G401 (cell line): ENCODE measurements around the gene TSPOAP1. TPM values are rescaled to one million over a fixed set of nuclear protein-coding genes. Genes with fewer than 3 reads are reported as not detected.

Experiments used
- DNase-seq: peaks from one replicate; pipeline ENCODE4 v3.0.0-alpha.2; 2015; ENCODE audit warnings: low spot score
- in situ Hi-C: cut with HindIII; loops from 2 replicates; pipeline ENCODE4 v1.10.0; 2016; ENCODE audit warnings: low sequenced_read_pairs, mixed read lengths
- total RNA-seq: library from RNA; depleted of rRNA; stranded (reverse); fragments of >200 nt; shearing (Covaris generic); gene quantifications from 2 replicates; pipeline ENCODE4 v1.2.3, GENCODE V29; 2014

Gene TSPOAP1
- total RNA-seq, 1 experiment from 2014 or later, result not detected

GRCh38 chr17:58331815-58332777 lies 3.5 kb upstream of the TSPOAP1 start:
- DNase-seq, result no peak
- in situ Hi-C loops, result no loop called here

GRCh38 chr17:58330997-58331814 lies 2.6 kb upstream of the TSPOAP1 start:
- in situ Hi-C loops, result no loop called here
- DNase-seq, result no peak

GRCh38 chr17:58330538-58330996 lies 2.0 kb upstream of the TSPOAP1 start:
- no peak for DNase-seq
- in situ Hi-C loops, result no loop called here

GRCh38 chr17:58329810-58330537 lies 1.4 kb upstream of the TSPOAP1 start:
- DNase-seq, result no peak
- in situ Hi-C loops, result no loop called here

- DNase-seq, result peak; percentile 37
- in situ Hi-C loops, result no loop called here
Measured at GRCh38 chr17:58329035-58329809, 627 bp upstream of the TSPOAP1 start.

- DNase-seq, result peak; percentile 29
Measured at GRCh38 chr17:58327363-58328194, 1.0 kb downstream of the TSPOAP1 start.

GRCh38 chr17:58326609-58327362 lies 1.8 kb downstream of the TSPOAP1 start:
- DNase-seq, result peak; percentile 21
- in situ Hi-C loops, result no loop called here

More at GRCh38 chr17:58327363-58328194, 1.0 kb downstream of the TSPOAP1 start:
- in situ Hi-C loops, result no loop called here

- peak; percentile 51 for DNase-seq
- in situ Hi-C loops, result no loop called here
Measured at GRCh38 chr17:58325976-58326468, 2.6 kb downstream of the TSPOAP1 start.

- in situ Hi-C loops, result no loop called here
- peak; percentile 79 for DNase-seq
Measured at GRCh38 chr17:58325289-58325726, 3.3 kb downstream of the TSPOAP1 start.

GRCh38 chr17:58324409-58325288 lies 3.9 kb downstream of the TSPOAP1 start:
- DNase-seq, result peak; percentile 70
- in situ Hi-C loops, result no loop called here

- in situ Hi-C loops, result no loop called here
- no peak for DNase-seq
Measured at GRCh38 chr17:58324056-58324408, 4.6 kb downstream of the TSPOAP1 start.

GRCh38 chr17:58323366-58324055 lies 5.1 kb downstream of the TSPOAP1 start:
- no peak for DNase-seq
- in situ Hi-C loops, result no loop called here

GRCh38 chr17:58322581-58323185 lies 5.9 kb downstream of the TSPOAP1 start:
- in situ Hi-C loops, result no loop called here
- DNase-seq, result no peak

GRCh38 chr17:58321571-58322525 lies 6.7 kb downstream of the TSPOAP1 start:
- no peak for DNase-seq

More at GRCh38 chr17:58321571-58322525, 6.7 kb downstream of the TSPOAP1 start:
- in situ Hi-C loops, result no loop called here
